C4-2B (cell line): ENCODE results near the gene NEK8.

Experiments used
- H3K27ac ChIP-seq: fragments of 450-650 bp; 2 replicates; pipeline ENCODE4 v1.5.1; 2017
- ZFX ChIP-seq: fragments of 450-650 bp; IDR thresholded peaks from 2 replicates; pipeline ENCODE4 v1.6.1; 2017
- TF ChIP-seq, protein P1 (sequence below): fragments of 450-650 bp; conservative IDR thresholded peaks from 2 replicates; pipeline ENCODE4 v1.5.1; 2017; ENCODE audit warnings: mild to moderate bottlenecking

Gene NEK8

GRCh38 chr17:28723159-28723835, 5.3 kb upstream of the NEK8 start:
- TF ChIP-seq ZFX: no peak
- TF ChIP-seq, protein P1, sequence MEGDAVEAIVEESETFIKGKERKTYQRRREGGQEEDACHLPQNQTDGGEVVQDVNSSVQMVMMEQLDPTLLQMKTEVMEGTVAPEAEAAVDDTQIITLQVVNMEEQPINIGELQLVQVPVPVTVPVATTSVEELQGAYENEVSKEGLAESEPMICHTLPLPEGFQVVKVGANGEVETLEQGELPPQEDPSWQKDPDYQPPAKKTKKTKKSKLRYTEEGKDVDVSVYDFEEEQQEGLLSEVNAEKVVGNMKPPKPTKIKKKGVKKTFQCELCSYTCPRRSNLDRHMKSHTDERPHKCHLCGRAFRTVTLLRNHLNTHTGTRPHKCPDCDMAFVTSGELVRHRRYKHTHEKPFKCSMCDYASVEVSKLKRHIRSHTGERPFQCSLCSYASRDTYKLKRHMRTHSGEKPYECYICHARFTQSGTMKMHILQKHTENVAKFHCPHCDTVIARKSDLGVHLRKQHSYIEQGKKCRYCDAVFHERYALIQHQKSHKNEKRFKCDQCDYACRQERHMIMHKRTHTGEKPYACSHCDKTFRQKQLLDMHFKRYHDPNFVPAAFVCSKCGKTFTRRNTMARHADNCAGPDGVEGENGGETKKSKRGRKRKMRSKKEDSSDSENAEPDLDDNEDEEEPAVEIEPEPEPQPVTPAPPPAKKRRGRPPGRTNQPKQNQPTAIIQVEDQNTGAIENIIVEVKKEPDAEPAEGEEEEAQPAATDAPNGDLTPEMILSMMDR: no peak
- peak overlapping the region; percentile 98 for H3K27ac ChIP-seq

DNA sequence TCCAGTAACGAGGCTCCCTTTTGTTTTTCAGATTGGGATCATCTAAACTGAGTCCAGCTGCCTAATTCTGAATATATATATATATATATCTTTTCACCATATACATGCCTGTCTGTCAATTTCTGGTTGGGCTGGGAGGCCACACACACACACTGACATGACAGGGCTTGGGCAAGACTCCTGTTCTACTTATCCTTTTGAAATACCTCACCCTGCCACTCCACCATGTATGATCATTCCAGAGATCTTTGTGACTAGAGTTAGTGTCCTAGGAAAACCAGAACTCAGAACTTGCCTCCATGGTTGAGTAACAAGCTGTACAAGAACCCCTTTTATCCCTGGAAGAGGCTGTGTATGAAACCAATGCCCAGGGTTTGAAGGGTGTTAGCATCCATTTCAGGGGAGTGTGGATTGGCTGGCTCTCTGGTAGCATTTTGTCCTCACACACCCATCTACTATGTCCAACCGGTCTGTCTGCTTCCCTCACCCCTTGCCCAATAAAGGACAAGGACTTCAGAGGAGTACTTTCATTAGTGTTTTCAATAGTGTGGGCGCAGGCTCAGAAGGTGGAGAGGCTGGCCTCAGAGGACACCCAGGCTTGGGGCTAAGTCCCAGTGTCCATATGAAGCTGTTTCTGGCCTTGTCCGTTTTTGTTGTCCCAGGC, 4.6 kb upstream of the NEK8 start:
- peak overlapping the region; percentile 97 for H3K27ac ChIP-seq

GRCh38 chr17:28724500-28725165, 4.0 kb upstream of the NEK8 start:
- peak overlapping the region; percentile 97 for H3K27ac ChIP-seq
- no peak for TF ChIP-seq ZFX
- TF ChIP-seq, protein P1: no peak

DNA sequence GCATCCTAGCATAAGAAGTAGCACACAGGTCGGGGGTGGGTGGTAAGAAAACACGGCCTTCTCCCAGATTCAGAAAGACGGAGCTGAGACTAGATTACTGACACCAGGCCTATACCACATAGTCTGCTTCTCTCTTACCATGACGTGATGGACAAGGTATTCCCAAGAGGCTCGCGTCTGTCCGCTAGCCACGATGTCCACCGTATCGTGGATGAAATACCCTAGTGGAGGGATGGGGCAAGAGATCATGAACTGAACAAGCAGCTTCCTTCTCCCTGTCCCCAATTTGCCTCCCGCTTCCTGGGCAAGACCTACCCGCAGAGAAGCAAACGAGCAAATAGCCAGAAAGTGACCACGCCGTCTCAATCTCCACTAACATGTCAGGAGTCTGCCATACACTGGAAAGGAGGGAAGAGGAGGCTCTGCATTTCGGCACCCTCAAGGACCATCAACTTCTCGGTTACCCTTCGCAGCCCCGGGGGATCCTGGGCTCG, 3.4 kb upstream of the NEK8 start:
- TF ChIP-seq, protein P1: no peak; the same call in 1 of the 2 replicates
- TF ChIP-seq ZFX: no peak
- H3K27ac ChIP-seq: peak overlapping the region; percentile 97

DNA sequence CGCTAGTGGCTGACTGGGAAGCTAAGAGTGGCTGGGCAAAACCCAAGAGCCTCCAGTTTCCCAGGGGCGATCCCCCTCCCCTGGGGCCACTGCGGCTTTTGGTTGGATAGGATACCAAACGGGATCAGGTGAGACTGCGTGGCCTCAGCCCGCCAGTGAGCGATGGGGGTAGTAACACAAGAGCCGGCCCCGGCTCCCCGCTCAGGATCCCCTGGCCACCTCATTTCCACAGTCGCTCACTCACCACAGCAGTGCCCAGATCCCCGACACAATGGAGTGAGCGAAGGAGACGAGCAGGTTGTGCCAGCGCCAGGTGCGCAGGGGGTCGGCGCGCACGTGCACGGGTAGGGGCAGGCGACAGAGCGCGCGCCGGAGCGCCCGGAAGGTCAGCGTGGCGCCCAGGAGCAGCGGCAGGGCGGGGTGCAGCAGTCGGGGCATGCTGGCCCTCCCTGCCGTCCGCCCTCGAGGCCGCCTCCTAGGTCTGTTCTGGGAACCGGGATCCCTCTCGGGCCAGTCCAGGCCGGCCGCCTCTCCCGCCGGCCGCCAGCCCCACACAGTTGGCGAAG, 2.8 kb upstream of the NEK8 start:
- peak overlapping the region; percentile 97 for H3K27ac ChIP-seq
- TF ChIP-seq ZFX: peak; percentile 56; the same call in 1 of the 2 replicates
- TF ChIP-seq, protein P1: no peak

DNA sequence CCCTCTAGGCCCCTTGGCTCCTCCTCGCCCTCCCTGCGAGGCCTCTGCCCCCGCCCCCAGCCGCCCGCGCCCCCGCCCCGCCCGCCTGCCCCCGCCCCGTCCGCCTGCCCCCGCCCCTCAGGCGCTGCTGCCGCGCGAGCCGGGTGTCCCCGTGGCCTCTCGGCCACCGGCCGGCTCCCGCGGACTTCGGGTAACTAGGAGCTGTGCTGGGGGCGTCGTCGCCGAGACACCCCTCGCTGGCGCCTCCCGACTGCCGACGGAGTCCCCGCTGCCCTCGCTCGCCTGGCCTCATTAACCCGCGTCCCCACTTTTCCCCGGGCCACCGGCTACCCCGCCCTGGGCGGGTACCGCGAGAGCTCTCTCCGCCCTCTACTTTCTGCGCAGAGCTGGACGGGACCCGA, 2.4 kb upstream of the NEK8 start, which contains the start of gene TLCD1:
Gene TLCD1 (minus strand): TSS at position 8 of the 401 bp plus-strand sequence. CDS start 136 bp downstream, outside the sequence.
- no peak for TF ChIP-seq ZFX
- TF ChIP-seq, protein P1: no peak
- peak within 1 kb of the TSS; percentile 97 for H3K27ac ChIP-seq

GRCh38 chr17:28726627-28727491, 1.7 kb upstream of the NEK8 start:
- no peak for TF ChIP-seq ZFX
- TF ChIP-seq, protein P1: peak; percentile 100

More at GRCh38 chr17:28726627-28727491, 1.7 kb upstream of the NEK8 start:
- peak overlapping the region; percentile 97 for H3K27ac ChIP-seq
